Hepatic stellate cell (primary cell): ENCODE measurements around the gene RNF126.
"Not testable (repeated sequence)": the region's sequence is repeated elsewhere in the genome, so short reads cannot be mapped to it uniquely, and the experiment has no call there.

ENCODE experiments used
- DNase-seq: peaks from one replicate; pipeline ENCODE4 v3.0.0; 2011; ENCODE audit warnings: low spot score

Gene RNF126

GRCh38 chr19:646779-647565 lies 16.0 kb downstream of the RNF126 start:
- no peak for DNase-seq

- DNase-seq = no peak
Measured at GRCh38 chr19:645912-646778, 16.9 kb downstream of the RNF126 start.

GRCh38 chr19:644789-645188 lies 18.2 kb downstream of the RNF126 start:
- no peak for DNase-seq

GRCh38 chr19:644363-644762 lies 18.7 kb downstream of the RNF126 start:
- no peak for DNase-seq

- no peak for DNase-seq
Measured at GRCh38 chr19:643736-644135, 19.3 kb downstream of the RNF126 start.

GRCh38 chr19:642767-643727 lies 20.0 kb downstream of the RNF126 start:
- DNase-seq = no peak

GRCh38 chr19:641702-642101 lies 21.3 kb downstream of the RNF126 start:
- DNase-seq = no peak

- DNase-seq = no peak
Measured at GRCh38 chr19:640606-641189, 22.3 kb downstream of the RNF126 start.

- no peak for DNase-seq
Measured at GRCh38 chr19:640161-640558, 22.9 kb downstream of the RNF126 start.

GRCh38 chr19:639253-640160 lies 23.5 kb downstream of the RNF126 start, which contains the start of gene FGF22:
TSS of gene FGF22 (plus strand) at chr19:639879. CDS start at chr19:639926, 47 bp downstream.
- peak; percentile 98 for DNase-seq

- no peak for DNase-seq
Measured at GRCh38 chr19:638906-639252, 24.1 kb downstream of the RNF126 start.

GRCh38 chr19:634975-635652 lies 27.9 kb downstream of the RNF126 start:
- DNase-seq = no peak

GRCh38 chr19:633786-634639 lies 29.0 kb downstream of the RNF126 start:
- DNase-seq = no peak

- DNase-seq = peak; percentile 100
Measured at GRCh38 chr19:633068-633785, 29.8 kb downstream of the RNF126 start, which contains the start of gene POLRMT. TSS of gene POLRMT (minus strand) at chr19:633537. CDS start at chr19:633512, 25 bp downstream.

- peak; percentile 73 for DNase-seq
Measured at GRCh38 chr19:632579-633067, 30.4 kb downstream of the RNF126 start.

- DNase-seq = no peak
Measured at GRCh38 chr19:629961-630714, 32.9 kb downstream of the RNF126 start.

- DNase-seq = not testable (repeated sequence)
Measured at GRCh38 chr19:629515-629914, 33.5 kb downstream of the RNF126 start.
